T-helper 1 cell treated with Interleukin-12 subunit alpha and Interleukin-12 subunit beta and Interleukin-4 antibody, amounts not matched to agents 30 ng/mL and 1 ng/mL, for 36 hours (primary cell): Measurements from ENCODE around the gene XAB2. TPM values are rescaled to one million over a fixed set of nuclear protein-coding genes. Genes with fewer than 3 reads are reported as not detected.

Experiments used
- intact Hi-C: fragments of 100-400 bp; cut with micrococcal nuclease; formaldehyde crosslinking; loops from one replicate; pipeline ENCODE4 v1.15.1; 2024
- total RNA-seq: library from RNA; stranded (reverse); gene quantifications from 2 replicates; pipeline ENCODE4 v1.2.3, GENCODE V29; 2022

The XAB2 gene
- total RNA-seq, 1 donor from 2014 or later: 47.0 TPM

DNA sequence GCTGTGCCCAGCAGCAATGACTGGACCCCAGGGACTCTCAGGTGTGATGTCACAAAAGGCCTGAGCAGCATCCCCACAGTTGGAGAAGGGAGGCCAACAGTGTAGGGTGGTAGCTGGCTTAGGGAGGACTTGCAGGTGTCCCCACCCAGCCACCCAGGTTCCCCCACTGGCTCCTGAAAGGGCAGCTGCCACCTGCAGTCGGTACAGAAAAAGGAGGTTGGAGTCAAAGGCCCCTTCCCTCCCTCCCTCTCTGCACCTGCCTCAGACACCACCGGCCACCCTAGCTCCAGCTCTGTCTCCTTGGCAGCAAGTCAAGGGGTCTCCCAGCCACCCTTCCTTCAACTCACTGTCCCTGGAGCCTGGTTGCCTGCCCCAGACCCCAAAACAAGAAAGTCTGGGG is 4.4 kb upstream of the XAB2 start, which contains the start of gene PCP2:
Gene PCP2, minus strand, starts transcription at position 22 of the 400 bp plus-strand sequence. CDS start 262 bp downstream, outside the sequence.
- intact Hi-C loops: no loop called here

DNA sequence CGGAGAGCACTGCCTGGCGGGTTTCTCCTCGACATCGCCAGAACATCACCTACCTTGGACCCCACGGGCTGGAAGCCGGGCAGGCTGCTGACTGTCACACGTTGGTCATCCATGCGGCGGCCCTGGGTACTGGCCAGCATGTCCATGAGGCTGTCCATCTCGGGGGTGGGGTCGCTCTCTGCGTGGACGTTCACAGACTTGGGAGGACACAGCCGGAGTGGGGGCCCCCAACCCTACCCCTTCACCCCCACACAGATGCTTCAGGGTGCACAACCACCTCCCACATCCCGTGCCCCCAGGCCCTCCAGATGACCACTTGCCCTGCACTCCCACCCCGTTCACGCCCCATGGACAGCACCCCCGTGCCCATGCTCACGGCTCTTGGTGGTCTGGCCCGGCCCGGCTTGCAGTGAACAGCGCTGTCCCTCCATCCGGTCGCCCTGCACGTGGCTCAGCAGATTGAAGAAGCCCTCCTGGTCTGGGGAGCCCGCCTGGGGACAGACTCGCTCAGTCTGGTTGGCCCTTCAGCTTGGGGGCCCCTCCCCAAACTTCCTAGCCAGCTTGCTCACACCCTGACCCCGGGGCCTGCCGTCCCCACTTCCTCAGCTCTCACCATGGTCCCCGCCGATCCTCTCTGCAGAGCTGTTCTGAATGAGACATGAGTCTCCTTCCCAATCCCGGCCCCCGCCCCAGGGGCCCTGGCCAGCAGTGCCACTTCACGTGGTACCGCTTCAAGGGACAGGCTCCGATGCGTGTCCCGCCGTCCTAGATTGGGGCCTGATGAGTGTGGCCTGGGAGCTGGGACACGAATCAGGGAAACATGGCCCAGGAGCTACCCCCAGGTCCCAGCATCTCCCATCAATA is 3.2 kb upstream of the XAB2 start:
- intact Hi-C loops: no loop called here

DNA sequence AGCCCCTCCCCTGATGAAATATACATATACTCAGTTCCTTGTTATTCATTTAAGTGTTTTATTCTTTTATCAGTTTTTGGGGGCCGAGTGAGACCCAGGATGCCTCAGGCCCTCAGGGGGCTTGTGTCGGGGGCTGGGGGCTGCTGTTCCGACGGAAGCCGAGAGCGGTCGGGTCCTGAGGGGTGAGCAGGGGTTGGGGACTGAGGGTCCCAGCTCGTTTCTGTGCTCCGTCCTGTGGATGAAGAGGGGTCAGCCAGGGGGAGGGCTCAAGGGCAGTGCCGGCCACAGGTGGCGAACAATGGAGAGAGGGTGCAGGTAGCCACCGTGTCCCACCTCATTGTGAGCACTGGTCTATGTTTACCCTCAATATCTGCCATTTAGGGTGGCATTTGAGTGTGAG is 2.2 kb upstream of the XAB2 start:
- intact Hi-C loops: no loop called here

GRCh38 chr19:7628589-7629311 is 595 bp downstream of the XAB2 start:
- intact Hi-C loops: loop anchor here (1.0 to 2.0 kb wide), 9 partner anchors 9 to 315 kb away; partner anchors contain the start of genes MAP2K7, MCOLN1, PNPLA6 and STXBP2

GRCh38 chr19:7627166-7627565 is 2.2 kb downstream of the XAB2 start:
- intact Hi-C loops: no loop called here

GRCh38 chr19:7625763-7626372 is 3.5 kb downstream of the XAB2 start:
- intact Hi-C loops: no loop called here

DNA sequence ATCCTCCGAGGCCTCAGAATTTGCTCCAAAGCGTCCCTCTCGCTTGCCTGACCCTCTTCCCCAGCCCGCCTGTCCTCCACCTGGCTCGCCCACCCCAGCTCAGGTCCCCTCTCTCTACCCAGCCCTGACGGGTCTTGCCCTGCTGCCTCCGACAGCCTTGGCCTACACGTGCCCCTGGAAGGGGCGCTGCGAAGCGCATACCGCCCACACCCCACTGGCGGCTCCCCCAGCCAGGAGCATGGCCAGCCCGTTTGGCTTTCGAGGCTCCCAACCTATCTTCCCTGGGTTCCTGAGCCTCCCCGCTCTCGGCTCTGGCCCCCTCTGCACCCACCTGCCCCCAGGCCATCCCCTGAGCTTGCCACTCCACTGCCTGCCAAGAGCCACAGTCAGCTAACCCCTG is 4.5 kb downstream of the XAB2 start:
- intact Hi-C loops: no loop called here

DNA sequence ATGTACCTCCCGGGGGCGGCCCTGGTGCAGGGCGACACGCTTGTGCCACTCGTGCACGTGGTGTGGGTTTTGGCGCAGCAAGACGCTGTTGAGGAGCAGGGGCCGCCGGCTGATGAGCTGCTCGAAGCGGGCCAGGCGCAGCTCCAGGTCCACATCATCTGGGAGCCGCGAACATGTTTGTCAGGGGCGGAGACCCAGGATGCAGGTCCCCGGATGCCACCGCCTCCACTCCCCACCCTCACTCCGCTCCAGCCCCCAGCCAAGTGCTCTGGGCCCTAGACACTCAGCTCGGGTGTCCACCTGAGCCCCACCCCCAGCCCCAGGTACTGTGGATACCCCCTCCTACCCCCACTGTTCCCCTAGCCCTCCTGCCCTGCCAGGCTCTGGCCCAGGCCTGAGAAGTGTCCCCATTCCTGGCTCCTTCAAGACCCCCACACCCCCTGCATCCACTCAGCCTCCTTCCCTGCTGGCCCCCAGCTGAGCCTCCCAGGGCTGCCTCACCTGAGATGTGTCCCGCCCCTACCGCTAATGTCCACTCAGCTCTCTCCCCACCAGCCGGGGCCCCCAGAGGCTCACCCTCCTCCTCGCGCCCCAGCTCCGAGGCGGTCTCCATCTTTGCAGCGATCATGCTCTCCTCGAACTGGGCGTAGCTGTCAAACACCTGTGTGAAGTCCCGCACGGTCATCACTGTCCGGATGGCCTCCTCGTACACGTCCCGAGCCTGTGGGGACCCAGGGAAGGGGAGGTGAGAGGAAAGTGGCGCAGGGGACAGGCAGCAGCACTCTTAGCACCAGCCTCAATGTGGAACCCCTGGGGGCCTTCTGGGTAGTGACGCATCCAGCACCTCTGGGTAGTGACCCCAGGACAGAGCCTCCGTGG is 5.4 kb downstream of the XAB2 start:
- intact Hi-C loops: no loop called here

- intact Hi-C loops: no loop called here
These were observed 6.2 kb downstream of the XAB2 start for GRCh38 chr19:7622933-7623685.

GRCh38 chr19:7620442-7621412 is 8.6 kb downstream of the XAB2 start:
- intact Hi-C loops: no loop called here

- intact Hi-C loops: no loop called here
These were observed 9.5 kb downstream of the XAB2 start for GRCh38 chr19:7619671-7620441.

GRCh38 chr19:7618771-7619510 is 10.4 kb downstream of the XAB2 start:
- intact Hi-C loops: no loop called here

GRCh38 chr19:7618348-7618747 is 11.0 kb downstream of the XAB2 start:
- intact Hi-C loops: no loop called here

- intact Hi-C loops: no loop called here
These were observed 11.6 kb downstream of the XAB2 start for GRCh38 chr19:7617735-7618134.

DNA sequence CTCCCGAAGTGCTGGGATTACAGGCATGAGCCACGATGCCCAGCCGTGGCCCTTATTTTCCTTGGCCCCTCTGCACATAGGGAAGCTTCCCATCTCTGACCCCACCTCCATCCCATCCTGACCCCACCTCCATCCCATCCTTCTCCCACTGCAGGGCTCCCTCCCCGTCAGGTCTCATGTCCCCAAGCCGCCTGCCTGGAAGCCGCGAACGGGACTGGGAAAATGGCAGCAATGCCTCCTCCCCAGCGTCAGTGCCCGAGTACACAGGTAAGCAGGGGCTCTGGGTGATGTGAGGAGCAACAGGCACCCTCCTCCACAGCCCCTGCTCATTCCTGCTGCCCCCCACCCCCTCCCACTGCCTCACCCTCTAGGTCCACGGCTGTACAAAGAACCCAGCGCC is 12.2 kb downstream of the XAB2 start:
- intact Hi-C loops: no loop called here

GRCh38 chr19:7614859-7615741 is 14.2 kb downstream of the XAB2 start:
- intact Hi-C loops: no loop called here
